Lower lobe of right lung (tissue), 2 donors: ENCODE results near the gene ASCC1. TPM values are rescaled to one million over a fixed set of nuclear protein-coding genes. Genes with fewer than 3 reads are reported as not detected.

Experiments used
- ATAC-seq, 2 donors: fragments of 200-7000 bp; cut with Tn5 transposase; one replicate each; pipeline ENCODE4 v1.9.1; 2020 to 2022; ENCODE audit warnings: mild to moderate bottlenecking in 2 of 2, moderate library complexity in 2 of 2
- DNase-seq: peaks from one replicate; pipeline ENCODE4 v3.0.0-alpha.2; 2020
- H3K27ac ChIP-seq: fragments of 200-600 bp; one replicate; pipeline ENCODE4 v1.8.0; 2022
- H3K27me3 ChIP-seq: fragments of 200-600 bp; one replicate; pipeline ENCODE4 v1.8.0; 2022; ENCODE audit warnings: low read depth
- H3K36me3 ChIP-seq: fragments of 200-600 bp; one replicate; pipeline ENCODE4 v1.8.0; 2022; ENCODE audit warnings: mild to moderate bottlenecking
- H3K4me1 ChIP-seq: fragments of 200-600 bp; one replicate; pipeline ENCODE4 v1.8.0; 2022
- H3K4me3 ChIP-seq: fragments of 200-600 bp; one replicate; pipeline ENCODE4 v1.8.0; 2022; ENCODE audit warnings: mild to moderate bottlenecking
- H3K9me3 ChIP-seq: fragments of 200-600 bp; one replicate; pipeline ENCODE4 v1.8.0; 2022
- intact Hi-C: fragments of 100-400 bp; cut with DNase I; formaldehyde crosslinking; loops from one replicate; pipeline ENCODE4 v1.11.0; 2022
- total RNA-seq: library from RNA; stranded (reverse); fragmentation: NEBNext Ultra II Directional; extraction: Animal tissue kit (Norgen Biotek cat#: 25700); gene quantifications from one replicate; pipeline ENCODE4 v1.2.1, GENCODE V29; 2021
- TF ChIP-seq, protein P1 (sequence below): fragments of 200-600 bp; IDR thresholded peaks from one replicate; pipeline ENCODE4 v1.8.0; 2022; ENCODE audit warnings: antibody characterized with exemption, mild to moderate bottlenecking
- donor health status: DM: no; HTN: yes; CAD: no; lungs with severe emphysema.

Gene ASCC1
- total RNA-seq, 1 donor from 2014 or later: 23.9 TPM

DNA sequence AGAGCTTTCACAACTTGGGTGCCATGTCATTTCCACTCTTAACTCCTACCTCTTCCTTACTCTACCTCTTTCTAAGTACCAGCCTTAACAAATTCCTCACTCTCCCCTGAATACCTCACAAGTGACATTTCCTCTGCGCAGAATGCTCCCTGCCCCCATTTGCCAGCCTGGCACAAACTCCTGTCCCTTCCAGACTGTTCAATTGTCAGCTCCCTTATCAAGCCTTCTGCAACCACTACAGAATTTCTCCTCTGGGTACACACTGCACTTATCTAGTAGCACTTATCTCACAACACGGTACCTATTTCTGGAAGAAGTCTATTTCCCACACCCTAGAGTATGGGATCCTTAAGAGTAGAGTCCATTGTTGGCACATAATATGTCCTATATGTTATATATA, 39.4 kb downstream of the ASCC1 start:
- TF ChIP-seq, protein P1, sequence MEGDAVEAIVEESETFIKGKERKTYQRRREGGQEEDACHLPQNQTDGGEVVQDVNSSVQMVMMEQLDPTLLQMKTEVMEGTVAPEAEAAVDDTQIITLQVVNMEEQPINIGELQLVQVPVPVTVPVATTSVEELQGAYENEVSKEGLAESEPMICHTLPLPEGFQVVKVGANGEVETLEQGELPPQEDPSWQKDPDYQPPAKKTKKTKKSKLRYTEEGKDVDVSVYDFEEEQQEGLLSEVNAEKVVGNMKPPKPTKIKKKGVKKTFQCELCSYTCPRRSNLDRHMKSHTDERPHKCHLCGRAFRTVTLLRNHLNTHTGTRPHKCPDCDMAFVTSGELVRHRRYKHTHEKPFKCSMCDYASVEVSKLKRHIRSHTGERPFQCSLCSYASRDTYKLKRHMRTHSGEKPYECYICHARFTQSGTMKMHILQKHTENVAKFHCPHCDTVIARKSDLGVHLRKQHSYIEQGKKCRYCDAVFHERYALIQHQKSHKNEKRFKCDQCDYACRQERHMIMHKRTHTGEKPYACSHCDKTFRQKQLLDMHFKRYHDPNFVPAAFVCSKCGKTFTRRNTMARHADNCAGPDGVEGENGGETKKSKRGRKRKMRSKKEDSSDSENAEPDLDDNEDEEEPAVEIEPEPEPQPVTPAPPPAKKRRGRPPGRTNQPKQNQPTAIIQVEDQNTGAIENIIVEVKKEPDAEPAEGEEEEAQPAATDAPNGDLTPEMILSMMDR: no peak
- Histone ChIP-seq H3K27ac (no peak overlapping the region), H3K4me3 (no peak overlapping the region), H3K36me3 (peaks cover 13% of the 10 kb centered on the region), H3K27me3 (no peaks in the 10 kb centered on the region), H3K9me3 (no peaks in the 10 kb centered on the region), H3K4me1 (peaks cover 4% of the 10 kb centered on the region)
- ATAC-seq (peak; percentile 53 to 68), DNase-seq (no peak)
- intact Hi-C loops: no loop called here

DNA sequence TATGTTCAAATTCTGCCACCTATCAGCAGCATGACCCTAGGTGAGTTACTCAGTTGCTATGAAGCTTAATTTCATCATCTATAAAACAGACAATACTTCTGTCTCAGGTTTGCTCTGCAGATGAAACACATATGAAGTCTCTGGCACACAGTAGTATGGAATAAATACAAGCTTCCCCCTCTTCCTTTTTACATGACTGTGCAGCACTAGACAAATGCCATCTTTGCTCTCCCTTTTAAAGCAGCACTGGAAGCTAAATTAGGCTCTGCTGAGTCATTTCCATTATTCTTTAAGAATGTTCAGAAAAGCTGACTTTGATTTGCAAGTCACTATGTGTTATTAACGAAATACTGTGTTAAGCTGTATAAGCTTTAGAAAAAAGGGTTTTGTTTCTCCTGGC, 40.9 kb downstream of the ASCC1 start:
- H3K27me3 ChIP-seq: no peaks in the 10 kb centered on the region
- intact Hi-C loops: no loop called here
- peaks cover 13% of the 10 kb centered on the region for H3K36me3 ChIP-seq
- no peaks in the 10 kb centered on the region for H3K9me3 ChIP-seq
- no peak overlapping the region for H3K27ac ChIP-seq
- DNase-seq (no peak), ATAC-seq (no peak)
- H3K4me3 ChIP-seq: no peak overlapping the region
- TF ChIP-seq, protein P1: no peak
- peaks cover 19% of the 10 kb centered on the region for H3K4me1 ChIP-seq

DNA sequence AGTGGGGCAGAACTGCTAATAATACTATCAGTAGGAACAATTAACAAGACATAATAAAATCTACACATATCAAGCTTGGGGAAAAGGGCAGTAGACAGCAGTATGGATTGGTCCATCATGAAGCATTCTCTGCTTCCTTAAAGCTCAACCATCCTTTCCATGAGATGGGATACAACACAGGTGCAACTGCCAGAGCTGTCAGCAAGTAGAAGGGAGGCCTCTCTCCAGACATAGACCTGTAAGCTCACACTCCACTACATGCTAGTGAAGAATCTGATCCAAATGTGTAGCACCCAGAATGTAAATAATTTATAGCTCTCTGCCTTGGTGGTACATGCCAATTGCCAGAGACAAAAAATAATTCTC, 41.8 kb downstream of the ASCC1 start:
- no peak overlapping the region for H3K4me3 ChIP-seq
- H3K4me1 ChIP-seq: peaks cover 23% of the 10 kb centered on the region
- intact Hi-C loops: no loop called here
- TF ChIP-seq, protein P1: no peak
- ATAC-seq (no peak), DNase-seq (no peak)
- no peaks in the 10 kb centered on the region for H3K27me3 ChIP-seq
- no peaks in the 10 kb centered on the region for H3K9me3 ChIP-seq
- H3K27ac ChIP-seq: no peak overlapping the region
- peaks cover 12% of the 10 kb centered on the region for H3K36me3 ChIP-seq

DNA sequence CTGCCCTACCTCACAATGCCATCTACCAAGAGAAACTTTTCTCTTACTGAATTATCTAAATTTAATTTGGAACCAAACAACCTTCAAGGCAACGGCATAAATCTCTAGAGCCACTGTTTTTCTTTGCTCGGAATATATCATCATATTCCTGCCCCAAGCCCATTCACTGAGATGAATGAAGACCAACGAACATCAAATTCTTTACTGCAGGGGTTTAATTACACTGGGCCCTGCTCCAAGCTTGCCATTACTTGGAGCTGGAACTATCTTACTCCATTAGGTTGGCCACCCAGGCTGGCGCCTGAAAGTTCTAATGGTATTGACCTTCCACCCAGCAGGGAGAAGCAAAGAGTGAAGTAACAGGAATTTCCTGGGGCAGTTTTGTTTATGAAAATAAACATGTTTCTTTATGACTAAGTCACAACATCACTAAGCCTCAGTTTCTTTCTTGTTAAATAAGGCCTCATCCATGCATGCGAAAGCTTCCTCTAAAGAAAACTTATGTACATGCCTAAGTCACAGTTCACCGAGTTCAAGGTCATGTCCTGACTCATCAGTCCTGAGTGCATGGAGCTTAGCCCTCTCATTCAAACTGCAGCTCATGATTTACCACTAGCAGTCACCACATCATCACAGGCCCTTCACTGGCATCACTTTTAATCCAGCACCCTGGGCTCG, 42.3 kb downstream of the ASCC1 start:
- Histone ChIP-seq H3K4me1 (peaks cover 23% of the 10 kb centered on the region), H3K27me3 (no peaks in the 10 kb centered on the region), H3K27ac (no peak overlapping the region), H3K4me3 (no peak overlapping the region), H3K9me3 (no peaks in the 10 kb centered on the region), H3K36me3 (peaks cover 7% of the 10 kb centered on the region)
- intact Hi-C loops: no loop called here
- DNase-seq (no peak), ATAC-seq (no peak)
- TF ChIP-seq, protein P1: no peak

DNA sequence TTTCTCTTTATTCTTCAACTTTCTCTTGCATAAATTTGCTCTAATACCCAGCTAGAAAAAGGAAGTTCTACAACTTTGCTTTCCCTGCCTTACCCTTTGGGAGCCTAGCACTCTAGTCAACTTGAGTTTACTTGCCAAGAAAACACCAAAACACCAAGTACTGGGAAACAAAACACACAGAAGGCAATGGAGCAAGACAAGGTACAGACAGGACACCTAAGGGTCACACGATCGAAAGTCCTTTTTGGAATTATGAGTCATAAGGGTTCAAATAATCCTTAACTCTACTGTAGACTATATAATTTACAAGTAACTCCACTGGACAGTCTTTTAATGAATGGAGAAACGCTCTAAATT, 42.8 kb downstream of the ASCC1 start:
- intact Hi-C loops: no loop called here
- H3K9me3 ChIP-seq: no peaks in the 10 kb centered on the region
- no peaks in the 10 kb centered on the region for H3K27me3 ChIP-seq
- H3K27ac ChIP-seq: no peak overlapping the region
- TF ChIP-seq, protein P1: no peak
- no peak for DNase-seq
- no peak overlapping the region for H3K4me3 ChIP-seq
- H3K36me3 ChIP-seq: peaks cover 2% of the 10 kb centered on the region
- H3K4me1 ChIP-seq: peaks cover 23% of the 10 kb centered on the region
- ATAC-seq: no peak
